Karpas-422 (cell line): ENCODE measurements around the gene MRPL12. TPM values are rescaled to one million over a fixed set of nuclear protein-coding genes. Genes with fewer than 3 reads are reported as not detected.
"Not testable (repeated sequence)": the region's sequence is repeated elsewhere in the genome, so short reads cannot be mapped to it uniquely, and the experiment has no call there.

ENCODE experiments used
- DNase-seq: peaks from one replicate; pipeline ENCODE4 v3.0.0-alpha.2; 2015
- H2AFZ ChIP-seq: fragments of 200-600 bp; sonication (generic); 2 replicates; pipeline ENCODE4 v1.6.1; 2014; ENCODE audit warnings: antibody characterized with exemption, low read length, mixed read lengths
- H3K27ac ChIP-seq: fragments of 200-600 bp; sonication (generic); 2 replicates; pipeline ENCODE4 v1.5.1; 2014; ENCODE audit warnings: mild to moderate bottlenecking, low read length, moderate library complexity
- H3K27me3 ChIP-seq: fragments of 200-600 bp; sonication (generic); 2 replicates; pipeline ENCODE4 v1.6.1; 2014; ENCODE audit warnings: low read length, mixed read lengths
- H3K36me3 ChIP-seq: fragments of 200-600 bp; sonication (generic); 2 replicates; pipeline ENCODE4 v1.6.1; 2014; ENCODE audit warnings: low read length, mixed read lengths; ENCODE audit not compliant: insufficient read depth
- H3K4me1 ChIP-seq: fragments of 200-600 bp; sonication (generic); 2 replicates; pipeline ENCODE4 v1.6.1; 2014; ENCODE audit warnings: mild to moderate bottlenecking, low read length, mixed read lengths
- H3K4me2 ChIP-seq: fragments of 200-600 bp; sonication (generic); 2 replicates; pipeline ENCODE4 v1.6.1; 2014; ENCODE audit warnings: low read length, low read depth, mild to moderate bottlenecking; ENCODE audit not compliant: poor library complexity, severe bottlenecking
- H3K4me3 ChIP-seq: fragments of 200-600 bp; sonication (generic); 2 replicates; pipeline ENCODE4 v1.5.1; 2014; ENCODE audit warnings: mild to moderate bottlenecking, antibody characterized with exemption, low read length, mixed read lengths
- H3K79me2 ChIP-seq: fragments of 200-600 bp; sonication (generic); 2 replicates; pipeline ENCODE4 v1.6.1; 2014; ENCODE audit warnings: mild to moderate bottlenecking, low read length, mixed read lengths
- H3K9ac ChIP-seq: fragments of 200-600 bp; sonication (generic); 2 replicates; pipeline ENCODE4 v1.6.0; 2014; ENCODE audit warnings: low read length
- H3K9me2 ChIP-seq: fragments of 200-600 bp; sonication (generic), shearing (Covaris generic); replicated peaks from 2 replicates; pipeline ENCODE4 v1.6.0; 2014; ENCODE audit warnings: mild to moderate bottlenecking, low read length, moderate library complexity; ENCODE audit not compliant: insufficient read depth
- H3K9me3 ChIP-seq: fragments of 300-700, 200-600 bp; sonication (generic); 2 replicates; pipeline ENCODE4 v1.6.1; 2014; ENCODE audit warnings: low read length, mixed read lengths
- H4K20me1 ChIP-seq: fragments of 200-600 bp; sonication (generic); 2 replicates; pipeline ENCODE4 v1.6.1; 2014; ENCODE audit warnings: mild to moderate bottlenecking, antibody characterized with exemption, low read length, low read depth; ENCODE audit not compliant: insufficient read depth
- total RNA-seq: library from RNA; depleted of rRNA; stranded (reverse); fragments of >200 nt; shearing (Covaris generic); gene quantifications from 2 replicates; pipeline ENCODE4 v1.2.3, GENCODE V29; 2014; ENCODE audit warnings: low replicate concordance

Gene MRPL12
- total RNA-seq, 1 experiment from 2014 or later: 13.6 TPM

GRCh38 chr17:81733507-81734404 is 30.6 kb downstream of the MRPL12 start:
- H3K36me3 ChIP-seq: no peaks in the 10 kb centered on the region
- H3K9me3 ChIP-seq: no peaks in the 10 kb centered on the region
- no peak overlapping the region for H3K4me3 ChIP-seq
- H3K9ac ChIP-seq: no peak overlapping the region
- peak; percentile 88 for DNase-seq
- H3K4me1 ChIP-seq: peaks cover 22% of the 10 kb centered on the region
- no peaks in the 10 kb centered on the region for H3K27me3 ChIP-seq
- no peaks in the 10 kb centered on the region for H3K79me2 ChIP-seq
- no peak overlapping the region for H3K27ac ChIP-seq
- H4K20me1 ChIP-seq: no peaks in the 10 kb centered on the region
- H2AFZ ChIP-seq: no peak overlapping the region
- H3K9me2 ChIP-seq: no peaks in the 10 kb centered on the region
- no peak overlapping the region for H3K4me2 ChIP-seq

- Histone ChIP-seq H3K27me3 (no peaks in the 10 kb centered on the region), H3K27ac (no peak overlapping the region), H4K20me1 (no peaks in the 10 kb centered on the region), H3K79me2 (no peaks in the 10 kb centered on the region), H3K9me3 (no peaks in the 10 kb centered on the region), H3K36me3 (no peaks in the 10 kb centered on the region), H3K9ac (no peak overlapping the region), H3K4me3 (peak overlapping the region; percentile 27; the same call in 1 of the 2 replicates), H2AFZ (no peak overlapping the region), H3K4me1 (peaks cover 22% of the 10 kb centered on the region), H3K9me2 (no peaks in the 10 kb centered on the region), H3K4me2 (peak overlapping the region; percentile 61)
- no peak for DNase-seq
Observed at GRCh38 chr17:81734405-81735263, 31.5 kb downstream of the MRPL12 start.

GRCh38 chr17:81735264-81736102 is 32.3 kb downstream of the MRPL12 start:
- peak overlapping the region; percentile 89 for H2AFZ ChIP-seq
- H3K27me3 ChIP-seq: no peaks in the 10 kb centered on the region
- H3K4me2 ChIP-seq: peak overlapping the region; percentile 61
- H3K79me2 ChIP-seq: no peaks in the 10 kb centered on the region
- H3K9me2 ChIP-seq: no peaks in the 10 kb centered on the region
- peak overlapping the region; percentile 27; the same call in 1 of the 2 replicates for H3K4me3 ChIP-seq
- no peaks in the 10 kb centered on the region for H3K36me3 ChIP-seq
- H3K27ac ChIP-seq: no peak overlapping the region
- H4K20me1 ChIP-seq: no peaks in the 10 kb centered on the region
- peak; percentile 76 for DNase-seq
- H3K4me1 ChIP-seq: peaks cover 22% of the 10 kb centered on the region
- no peaks in the 10 kb centered on the region for H3K9me3 ChIP-seq
- peak overlapping the region; percentile 49 for H3K9ac ChIP-seq

GRCh38 chr17:81737947-81738800 is 35.0 kb downstream of the MRPL12 start:
- H3K9me2 ChIP-seq: no peaks in the 10 kb centered on the region
- no peak for DNase-seq
- H4K20me1 ChIP-seq: no peaks in the 10 kb centered on the region
- no peak overlapping the region for H3K4me3 ChIP-seq
- H3K27ac ChIP-seq: no peak overlapping the region
- H3K9ac ChIP-seq: no peak overlapping the region
- peaks cover 14% of the 10 kb centered on the region for H3K4me1 ChIP-seq
- no peak overlapping the region for H2AFZ ChIP-seq
- H3K9me3 ChIP-seq: no peaks in the 10 kb centered on the region
- no peaks in the 10 kb centered on the region for H3K79me2 ChIP-seq
- H3K27me3 ChIP-seq: no peaks in the 10 kb centered on the region
- no peaks in the 10 kb centered on the region for H3K36me3 ChIP-seq
- no peak overlapping the region for H3K4me2 ChIP-seq

- Histone ChIP-seq H3K4me2 (no peak overlapping the region), H3K4me3 (no peak overlapping the region), H3K27me3 (no peaks in the 10 kb centered on the region), H4K20me1 (no peaks in the 10 kb centered on the region), H3K9me2 (no peaks in the 10 kb centered on the region), H3K9ac (no peak overlapping the region), H2AFZ (no peak overlapping the region), H3K27ac (no peak overlapping the region), H3K36me3 (no peaks in the 10 kb centered on the region), H3K4me1 (peaks cover 14% of the 10 kb centered on the region), H3K9me3 (no peaks in the 10 kb centered on the region), H3K79me2 (no peaks in the 10 kb centered on the region)
- DNase-seq: no peak
Observed at GRCh38 chr17:81738801-81739393, 35.7 kb downstream of the MRPL12 start.

GRCh38 chr17:81739593-81739992 is 36.4 kb downstream of the MRPL12 start:
- not testable (repeated sequence) for H2AFZ ChIP-seq, H3K27ac ChIP-seq, H3K27me3 ChIP-seq, H3K9ac ChIP-seq, H3K9me3 ChIP-seq, H4K20me1 ChIP-seq, H3K9me2 ChIP-seq, H3K4me3 ChIP-seq, DNase-seq, H3K36me3 ChIP-seq, H3K79me2 ChIP-seq, H3K4me2 ChIP-seq
- H3K4me1 ChIP-seq: peaks cover 14% of the 10 kb centered on the region

GRCh38 chr17:81740395-81740961 is 37.3 kb downstream of the MRPL12 start:
- Histone ChIP-seq H2AFZ (no peak overlapping the region), H3K9me2 (no peaks in the 10 kb centered on the region), H3K36me3 (no peaks in the 10 kb centered on the region), H3K79me2 (no peaks in the 10 kb centered on the region), H3K4me3 (no peak overlapping the region), H3K4me2 (no peak overlapping the region), H3K9me3 (no peaks in the 10 kb centered on the region), H3K4me1 (peaks cover 6% of the 10 kb centered on the region), H3K9ac (no peak overlapping the region), H3K27ac (no peak overlapping the region), H3K27me3 (no peaks in the 10 kb centered on the region), H4K20me1 (no peaks in the 10 kb centered on the region)
- DNase-seq: no peak
